Measurements from ENCODE around the gene YDJC. TPM values are rescaled to one million over a fixed set of nuclear protein-coding genes. Genes with fewer than 3 reads are reported as not detected.

The YDJC gene
- total and polyA plus RNA-seq, 2 of the 8 experiments (the other 6 are each of a cell fraction or from before 2014, with no cell fraction given), result 36.7 to 45.2 TPM

GRCh38 chr22:21657020-21657359 is 27.2 kb upstream of the YDJC start (continued):
- TF ChIP-seq CHD7 (IDR thresholded peaks at IDR 0.05; ENCODE audit: insufficient replicate concordance, low read length), result no peak
- TF ChIP-seq EZH2 (IDR thresholded peaks at IDR 0.05; ENCODE audit: low read depth, low read length, severe bottlenecking), result no peak
- TF ChIP-seq MAX (IDR thresholded peaks at IDR 0.05), result no peak
- TF ChIP-seq GTF2F1 (IDR thresholded peaks at IDR 0.05; ENCODE audit: borderline replicate concordance, low read depth, low read length), result no peak
- no peak for TF ChIP-seq E2F6 (IDR thresholded peaks at IDR 0.05)
- TF ChIP-seq POLR2AphosphoS5 (IDR thresholded peaks at IDR 0.05; ENCODE audit: low read depth, low read length), result peak; percentile 53; the same call in 1 of the 2 replicates

All from H1 (cell line).